SH-SY5Y (cell line): ENCODE data around the gene BMP2K.

Experiments
- GATA2 ChIP-seq: IDR thresholded peaks from 2 replicates; pipeline ENCODE4 v1.6.1; 2011; ENCODE audit warnings: mild to moderate bottlenecking, low read depth, low read length
- GATA3 ChIP-seq: IDR thresholded peaks from 2 replicates; pipeline ENCODE4 v1.6.1; 2011; ENCODE audit warnings: low read depth, mild to moderate bottlenecking, low read length, moderate library complexity

GRCh38 chr4:78885598-78885997 is 109.4 kb downstream of the BMP2K start:
- TF ChIP-seq GATA3 (no peak), GATA2 (no peak)
